Adrenal gland (tissue), 5 donors: ENCODE measurements around the gene PSMD6.

Source experiments
- POLR2A ChIP-seq, 2 donors: fragments of 450-650 bp; IDR thresholded peaks; one replicate each; pipeline ENCODE4 v1.6.1; 2017; ENCODE audit warnings: antibody characterized with exemption in 2 of 2, mild to moderate bottlenecking in 2 of 2, moderate library complexity in 1 of 2
- TF ChIP-seq, protein P1 (sequence below), 6 experiments: fragments of 450-650 bp in 4 of 6; fragments of 200-600 bp in 2 of 6; sonication (generic) in 1 of 6; IDR thresholded peaks; 1 replicate in 5 of 6; 2 replicates in 1 of 6; pipeline versions ENCODE4 v1.5.1 to v1.8.0; 2016 to 2021; ENCODE audit warnings: antibody characterized with exemption in 6 of 6, mild to moderate bottlenecking in 2 of 6, moderate library complexity in 1 of 6
- donor health status: DM: no; HTN: no; CAD: no.

DNA sequence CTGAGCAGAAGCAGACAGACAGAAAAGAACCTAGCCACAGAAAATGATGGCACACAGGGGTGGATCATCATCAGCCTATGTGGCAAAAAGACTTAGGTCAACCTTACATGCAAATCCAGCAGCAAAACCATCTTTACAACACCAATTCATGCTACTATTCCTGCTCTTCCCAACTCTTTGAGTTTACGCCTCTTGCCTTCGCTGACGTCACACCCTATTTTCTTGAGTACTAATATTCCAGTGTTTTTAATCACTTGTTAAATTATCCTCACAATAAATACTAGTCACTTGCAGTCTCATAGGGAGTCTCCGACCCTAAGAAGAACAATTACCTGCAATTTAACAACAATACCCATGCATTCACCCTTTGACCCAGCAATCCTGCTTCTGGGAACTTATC, 6.0 kb upstream of the PSMD6 start:
- TF ChIP-seq, protein P1, sequence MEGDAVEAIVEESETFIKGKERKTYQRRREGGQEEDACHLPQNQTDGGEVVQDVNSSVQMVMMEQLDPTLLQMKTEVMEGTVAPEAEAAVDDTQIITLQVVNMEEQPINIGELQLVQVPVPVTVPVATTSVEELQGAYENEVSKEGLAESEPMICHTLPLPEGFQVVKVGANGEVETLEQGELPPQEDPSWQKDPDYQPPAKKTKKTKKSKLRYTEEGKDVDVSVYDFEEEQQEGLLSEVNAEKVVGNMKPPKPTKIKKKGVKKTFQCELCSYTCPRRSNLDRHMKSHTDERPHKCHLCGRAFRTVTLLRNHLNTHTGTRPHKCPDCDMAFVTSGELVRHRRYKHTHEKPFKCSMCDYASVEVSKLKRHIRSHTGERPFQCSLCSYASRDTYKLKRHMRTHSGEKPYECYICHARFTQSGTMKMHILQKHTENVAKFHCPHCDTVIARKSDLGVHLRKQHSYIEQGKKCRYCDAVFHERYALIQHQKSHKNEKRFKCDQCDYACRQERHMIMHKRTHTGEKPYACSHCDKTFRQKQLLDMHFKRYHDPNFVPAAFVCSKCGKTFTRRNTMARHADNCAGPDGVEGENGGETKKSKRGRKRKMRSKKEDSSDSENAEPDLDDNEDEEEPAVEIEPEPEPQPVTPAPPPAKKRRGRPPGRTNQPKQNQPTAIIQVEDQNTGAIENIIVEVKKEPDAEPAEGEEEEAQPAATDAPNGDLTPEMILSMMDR (IDR thresholded peaks at IDR 0.05) = no peak
- TF ChIP-seq POLR2A (IDR thresholded peaks at IDR 0.05) = no peak
